HepG2 (cell line): ENCODE measurements around the gene BAZ1A. TPM values are rescaled to one million over a fixed set of nuclear protein-coding genes. Genes with fewer than 3 reads are reported as not detected.

Experiments used
- ELK4 ChIP-seq: sonication (generic); formaldehyde crosslinking; IDR thresholded peaks from 2 replicates; pipeline ENCODE4 v1.9.0; 2021; ENCODE audit warnings: missing genetic modification reagents, borderline replicate concordance
- FOSL1 ChIP-seq: sonication (generic); formaldehyde crosslinking; IDR thresholded peaks from 2 replicates; pipeline ENCODE4 v1.9.0; 2021; ENCODE audit warnings: missing genetic modification reagents, borderline replicate concordance
- HDAC2 ChIP-seq: sonication (generic); formaldehyde crosslinking; IDR thresholded peaks from 2 replicates; pipeline ENCODE4 v1.4.0; 2020; ENCODE audit warnings: missing genetic modification reagents
- MAFK ChIP-seq, 2 experiments: IDR thresholded peaks in 1 of 2; conservative IDR thresholded peaks in 1 of 2; 2 replicates each; pipeline ENCODE4 v1.6.1; 2011; ENCODE audit warnings: improper control_type of control experiment in 2 of 2, low read length in 2 of 2
- MTF2 ChIP-seq: sonication (generic); formaldehyde crosslinking; IDR thresholded peaks from 2 replicates; pipeline ENCODE4 v1.5.0; 2020; ENCODE audit warnings: missing genetic modification reagents, borderline replicate concordance
- MXI1 ChIP-seq: IDR thresholded peaks from 3 replicates; pipeline ENCODE4 v1.6.1; 2012; ENCODE audit warnings: low read depth, low read length, inconsistent platforms, borderline replicate concordance
- NFATC3 ChIP-seq: sonication (generic); formaldehyde crosslinking; IDR thresholded peaks from 2 replicates; pipeline ENCODE4 v1.5.1; 2020; ENCODE audit warnings: mild to moderate bottlenecking, missing genetic modification reagents
- RARA ChIP-seq: IDR thresholded peaks from 2 replicates; pipeline ENCODE4 v1.6.1; 2016; ENCODE audit warnings: missing genetic modification reagents, missing compliant biosample characterization
- RFXANK ChIP-seq: IDR thresholded peaks from 2 replicates; pipeline ENCODE4 v1.6.1; 2016
- SKIL ChIP-seq: sonication (generic); formaldehyde crosslinking; IDR thresholded peaks from 2 replicates; pipeline ENCODE4 v1.8.0; 2022; ENCODE audit warnings: missing genetic modification reagents, mild to moderate bottlenecking, moderate library complexity, borderline replicate concordance
- SMAD9 ChIP-seq: sonication (generic); formaldehyde crosslinking; IDR thresholded peaks from 2 replicates; pipeline ENCODE4 v1.5.1; 2020; ENCODE audit warnings: mild to moderate bottlenecking, missing genetic modification reagents
- SP4 ChIP-seq: sonication (generic); formaldehyde crosslinking; IDR thresholded peaks from 2 replicates; pipeline ENCODE4 v1.8.1; 2023; ENCODE audit warnings: mild to moderate bottlenecking, missing genetic modification reagents
- USF2 ChIP-seq, 2 experiments: sonication (generic) in 1 of 2; formaldehyde crosslinking in 1 of 2; IDR thresholded peaks; 2 replicates each; pipeline versions ENCODE4 v1.5.1 to v1.6.1; 2011 to 2020; ENCODE audit warnings: borderline replicate concordance in 1 of 2, low read depth in 1 of 2, low read length in 1 of 2, mild to moderate bottlenecking in 1 of 2, missing genetic modification reagents in 1 of 2, moderate library complexity in 1 of 2
- ZMAT3 ChIP-seq: sonication (generic); formaldehyde crosslinking; conservative IDR thresholded peaks from 2 replicates; pipeline ENCODE4 v1.7.0; 2021; ENCODE audit warnings: missing genetic modification reagents
- ZMYM4 ChIP-seq: sonication (generic); formaldehyde crosslinking; IDR thresholded peaks from 2 replicates; pipeline ENCODE4 v1.8.1; 2023; ENCODE audit warnings: mild to moderate bottlenecking, missing genetic modification reagents
- ZNF362 ChIP-seq: sonication (generic); formaldehyde crosslinking; IDR thresholded peaks from 2 replicates; pipeline ENCODE4 v1.4.0; 2020; ENCODE audit warnings: missing genetic modification reagents, mild to moderate bottlenecking, borderline replicate concordance
- ZNF460 ChIP-seq: sonication (generic); formaldehyde crosslinking; IDR thresholded peaks from 2 replicates; pipeline ENCODE4 v1.5.1; 2020; ENCODE audit warnings: missing genetic modification reagents, mild to moderate bottlenecking, borderline replicate concordance
- ZNF556 ChIP-seq: sonication (generic); formaldehyde crosslinking; IDR thresholded peaks from 2 replicates; pipeline ENCODE4 v1.4.0; 2020; ENCODE audit warnings: mild to moderate bottlenecking, missing genetic modification reagents, borderline replicate concordance
- ZNF598 ChIP-seq: sonication (generic); formaldehyde crosslinking; IDR thresholded peaks from 2 replicates; pipeline ENCODE4 v1.5.1; 2020; ENCODE audit warnings: mild to moderate bottlenecking, missing genetic modification reagents, borderline replicate concordance
- ZNF766 ChIP-seq: sonication (generic); formaldehyde crosslinking; IDR thresholded peaks from 2 replicates; pipeline ENCODE4 v1.5.0; 2020; ENCODE audit warnings: missing genetic modification reagents, borderline replicate concordance
- ZNF878 ChIP-seq: sonication (generic); formaldehyde crosslinking; IDR thresholded peaks from 2 replicates; pipeline ENCODE4 v1.8.1; 2023; ENCODE audit warnings: mild to moderate bottlenecking, missing genetic modification reagents, moderate library complexity
- ZSCAN30 ChIP-seq: sonication (generic); formaldehyde crosslinking; IDR thresholded peaks from 2 replicates; pipeline ENCODE4 v1.5.0; 2020; ENCODE audit warnings: mild to moderate bottlenecking, missing genetic modification reagents
- polyA plus RNA-seq, 8 experiments: library from polyadenylated mRNA; depleted of rRNA in 3 of 8; stranded (reverse) in 7 of 8; unstranded in 1 of 8; fragments of >200 nt; fragmentation: Illumina TruSeq in 4 of 8; extraction: Trizol in 4 of 8; gene quantifications; 2 replicates each; pipeline versions ENCODE4 v1.2.1 to v1.2.3, GENCODE V29; 2011 to 2016; ENCODE audit warnings: low read depth in 4 of 8, missing spikeins in 1 of 8, mixed read lengths in 1 of 8; ENCODE audit not compliant: insufficient read depth in 1 of 8
- total RNA-seq, 5 experiments: library from RNA; depleted of rRNA; stranded (reverse); fragments of >200 nt; fragmentation: Illumina TruSeq; extraction: Trizol; gene quantifications; 2 replicates each; pipeline ENCODE4 v1.2.3, GENCODE V29; 2016; ENCODE audit warnings: low read depth in 1 of 5

BAZ1A gene
- total and polyA plus RNA-seq, 2 of the 13 experiments (the other 11 are each of a cell fraction or from before 2014, with no cell fraction given) = 20.9 to 56.8 TPM

GRCh38 chr14:34722723-34723545 is 152.2 kb downstream of the BAZ1A start (continued):
- no peak for TF ChIP-seq SKIL (CRISPR knock-in tag)
- TF ChIP-seq FOSL1 (CRISPR knock-in tag) = no peak
- TF ChIP-seq ZNF878 (CRISPR knock-in tag) = 0 out of 2 replicates have a peak, but pooled peaks have one; percentile 21
- 0 out of 2 replicates have a peak, but pooled peaks have one; percentile 34 for TF ChIP-seq MTF2
- TF ChIP-seq RFXANK (CRISPR knock-in tag) = peak; percentile 78; the same call in 1 of the 2 replicates
- peak; percentile 57; the same call in 1 of the 2 replicates for TF ChIP-seq ZNF598 (CRISPR knock-in tag)
- 0 out of 2 replicates have a peak, but pooled peaks have one; percentile 46 for TF ChIP-seq ZNF766 (CRISPR knock-in tag)
- TF ChIP-seq ZNF362 = peak; percentile 49; the same call in 1 of the 2 replicates
- TF ChIP-seq RARA (CRISPR knock-in tag) = 0 out of 2 replicates have a peak, but pooled peaks have one; percentile 9
- no peak for TF ChIP-seq ZMAT3 (CRISPR knock-in tag)
- TF ChIP-seq SP4 (CRISPR knock-in tag) = 0 out of 2 replicates have a peak, but pooled peaks have one; percentile 13
- no peak for TF ChIP-seq ZSCAN30 (CRISPR knock-in tag)
- TF ChIP-seq ZNF556 (CRISPR knock-in tag) = peak; percentile 53; the same call in 1 of the 2 replicates
- peak; percentile 92 for TF ChIP-seq NFATC3 (CRISPR knock-in tag)
- TF ChIP-seq ELK4 (CRISPR knock-in tag) = no peak
- no peak for TF ChIP-seq USF2 (IDR thresholded peaks at IDR 0.05; ENCODE audit: low read depth, low read length)
- TF ChIP-seq USF2 (CRISPR knock-in tag; IDR thresholded peaks at IDR 0.05; ENCODE audit: borderline replicate concordance) = no peak
- TF ChIP-seq MAFK (conservative IDR thresholded peaks at IDR 0.05 in 1 of 2, IDR thresholded peaks at IDR 0.05 in 1 of 2; ENCODE audit: low read length in 2 of 2) = no peak
- TF ChIP-seq ZMYM4 (CRISPR knock-in tag) = peak; percentile 67
- TF ChIP-seq SMAD9 (CRISPR knock-in tag) = 0 out of 2 replicates have a peak, but pooled peaks have one; percentile 33
- TF ChIP-seq HDAC2 (CRISPR knock-in tag) = peak; percentile 15; the same call in 1 of the 2 replicates
- no peak for TF ChIP-seq ZNF460 (CRISPR knock-in tag)
- no peak for TF ChIP-seq MXI1
